HL-60 (cell line): ENCODE measurements around the gene CCSER2.

Experiments
- DNase-seq, 2 experiments: peaks; one replicate each; pipeline ENCODE4 v3.0.0-alpha.2; 2010 to 2020; ENCODE audit warnings: low read depth in 1 of 2, low spot score in 1 of 2
- H3K27ac ChIP-seq: fragments of 250-450 bp; sonication (Bioruptor Pico); replicated peaks from 2 replicates; pipeline ENCODE4 v1.5.1; 2020; ENCODE audit warnings: mild to moderate bottlenecking, moderate library complexity
- H3K27me3 ChIP-seq: fragments of 250-450 bp; sonication (Bioruptor Pico); 2 replicates; pipeline ENCODE4 v1.5.1; 2021; ENCODE audit warnings: mild to moderate bottlenecking, moderate library complexity; ENCODE audit not compliant: insufficient read depth, poor library complexity, severe bottlenecking
- H3K4me3 ChIP-seq: replicated peaks from 2 replicates; pipeline ENCODE4 v1.5.1; 2011; ENCODE audit warnings: mild to moderate bottlenecking, control low read depth, low read length; ENCODE audit not compliant: insufficient read depth
- GABPA ChIP-seq: IDR thresholded peaks from 2 replicates; pipeline ENCODE4 v1.6.1; 2012; ENCODE audit warnings: low read depth
- POLR2AphosphoS5 ChIP-seq: IDR thresholded peaks from 2 replicates; pipeline ENCODE4 v1.6.1; 2012; ENCODE audit warnings: low read depth
- REST ChIP-seq: IDR thresholded peaks from 2 replicates; pipeline ENCODE4 v1.6.1; 2012; ENCODE audit warnings: low read depth; ENCODE audit not compliant: insufficient replicate concordance
- SPI1 ChIP-seq: IDR thresholded peaks from 2 replicates; pipeline ENCODE4 v1.6.1; 2012; ENCODE audit warnings: low read depth, mild to moderate bottlenecking, borderline replicate concordance
- TF ChIP-seq, protein P1 (sequence below): IDR thresholded peaks from one replicate; pipeline ENCODE4 v1.5.1; 2011; ENCODE audit warnings: low read length, control low read depth, inconsistent platforms; ENCODE audit not compliant: insufficient read depth

Gene CCSER2

GRCh38 chr10:84521013-84521412, 192.6 kb downstream of the CCSER2 start:
- no peak for DNase-seq
- H3K27me3 ChIP-seq: no peaks in the 10 kb centered on the region
- H3K27ac ChIP-seq: no peak overlapping the region
- H3K4me3 ChIP-seq: no peak overlapping the region
- TF ChIP-seq, protein P1, sequence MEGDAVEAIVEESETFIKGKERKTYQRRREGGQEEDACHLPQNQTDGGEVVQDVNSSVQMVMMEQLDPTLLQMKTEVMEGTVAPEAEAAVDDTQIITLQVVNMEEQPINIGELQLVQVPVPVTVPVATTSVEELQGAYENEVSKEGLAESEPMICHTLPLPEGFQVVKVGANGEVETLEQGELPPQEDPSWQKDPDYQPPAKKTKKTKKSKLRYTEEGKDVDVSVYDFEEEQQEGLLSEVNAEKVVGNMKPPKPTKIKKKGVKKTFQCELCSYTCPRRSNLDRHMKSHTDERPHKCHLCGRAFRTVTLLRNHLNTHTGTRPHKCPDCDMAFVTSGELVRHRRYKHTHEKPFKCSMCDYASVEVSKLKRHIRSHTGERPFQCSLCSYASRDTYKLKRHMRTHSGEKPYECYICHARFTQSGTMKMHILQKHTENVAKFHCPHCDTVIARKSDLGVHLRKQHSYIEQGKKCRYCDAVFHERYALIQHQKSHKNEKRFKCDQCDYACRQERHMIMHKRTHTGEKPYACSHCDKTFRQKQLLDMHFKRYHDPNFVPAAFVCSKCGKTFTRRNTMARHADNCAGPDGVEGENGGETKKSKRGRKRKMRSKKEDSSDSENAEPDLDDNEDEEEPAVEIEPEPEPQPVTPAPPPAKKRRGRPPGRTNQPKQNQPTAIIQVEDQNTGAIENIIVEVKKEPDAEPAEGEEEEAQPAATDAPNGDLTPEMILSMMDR: no peak
- no peak for TF ChIP-seq SPI1
- no peak for TF ChIP-seq POLR2AphosphoS5
- TF ChIP-seq GABPA: no peak
- no peak for TF ChIP-seq REST

- TF ChIP-seq REST (no peak), SPI1 (no peak), GABPA (no peak), POLR2AphosphoS5 (no peak)
- TF ChIP-seq, protein P1: no peak
- DNase-seq: no peak
- Histone ChIP-seq H3K27ac (no peak overlapping the region), H3K4me3 (no peak overlapping the region), H3K27me3 (no peaks in the 10 kb centered on the region)
Observed at GRCh38 chr10:84521468-84521867, 193.1 kb downstream of the CCSER2 start.

GRCh38 chr10:84522612-84523462, 194.4 kb downstream of the CCSER2 start:
- TF ChIP-seq REST (no peak), SPI1 (no peak), POLR2AphosphoS5 (no peak), GABPA (no peak)
- TF ChIP-seq, protein P1: no peak
- no peak for DNase-seq
- Histone ChIP-seq H3K27ac (no peak overlapping the region), H3K27me3 (no peaks in the 10 kb centered on the region), H3K4me3 (no peak overlapping the region)
